HEK293 (cell line): ENCODE results near the gene OST4.

Experiments
- CTCF ChIA-PET: fragments of 350-600 bp; formaldehyde crosslinking; extraction: SDS; loops from one replicate; lab custom pipeline; 2021; ENCODE audit warnings: antibody characterized with exemption; lab: Yijun Ruan, JAX
- POLR2A ChIA-PET: fragments of 300-600 bp; formaldehyde crosslinking; extraction: SDS; loops from one replicate; lab custom pipeline; 2020; ENCODE audit warnings: antibody characterized with exemption, inconsistent platforms; lab: Yijun Ruan, JAX
- H3K27ac ChIP-seq: fragments of 200-500 bp; sonication (Bioruptor generic); 2 replicates; pipeline ENCODE4 v1.5.1; 2014; ENCODE audit warnings: low read depth, low read length, control low read depth, inconsistent platforms; ENCODE audit errors: extremely low read depth
- H3K36me3 ChIP-seq, 2 experiments: fragments of 200-500 bp in 1 of 2; sonication (Bioruptor generic) in 1 of 2; 1 replicate in 1 of 2; 2 replicates in 1 of 2; pipeline ENCODE4 v1.5.1; 2014 to 2017; ENCODE audit warnings: inconsistent platforms in 2 of 2, low read length in 2 of 2; ENCODE audit not compliant: control insufficient read depth in 2 of 2, insufficient read depth in 1 of 2
- H3K4me1 ChIP-seq: fragments of 200-500 bp; sonication (Bioruptor generic); 2 replicates; pipeline ENCODE4 v1.5.1; 2014; ENCODE audit warnings: mild to moderate bottlenecking, low read length, inconsistent platforms; ENCODE audit not compliant: control insufficient read depth, insufficient read depth
- H3K4me3 ChIP-seq: 2 replicates; pipeline ENCODE4 v1.5.1; 2011; ENCODE audit warnings: low read depth, mild to moderate bottlenecking, control low read depth, low read length, moderate library complexity
- H3K9me3 ChIP-seq: fragments of 200-500 bp; sonication (Bioruptor generic); 2 replicates; pipeline ENCODE4 v1.5.1; 2014; ENCODE audit warnings: low read depth, low read length, inconsistent platforms; ENCODE audit not compliant: control insufficient read depth, insufficient read depth
- FEZF1 ChIP-seq: fragments of 450-650 bp; formaldehyde crosslinking; IDR thresholded peaks from 2 replicates; pipeline ENCODE4 v1.5.1; 2016; ENCODE audit warnings: missing biosample characterization, missing genetic modification characterization
- HOXC10 ChIP-seq: sonication (generic); formaldehyde crosslinking; IDR thresholded peaks from 2 replicates; pipeline ENCODE4 v1.8.1; 2023; ENCODE audit warnings: mild to moderate bottlenecking, missing genetic modification reagents
- KLF10 ChIP-seq: fragments of 450-650 bp; IDR thresholded peaks from 2 replicates; pipeline ENCODE4 v1.5.1; 2018; ENCODE audit warnings: missing biosample characterization, mild to moderate bottlenecking, missing genetic modification characterization
- SCRT1 ChIP-seq: fragments of 450-650 bp; formaldehyde crosslinking; IDR thresholded peaks from 2 replicates; pipeline ENCODE4 v1.5.1; 2016; ENCODE audit warnings: missing biosample characterization, missing genetic modification characterization, borderline replicate concordance
- SCRT2 ChIP-seq: fragments of 450-650 bp; formaldehyde crosslinking; IDR thresholded peaks from 2 replicates; pipeline ENCODE4 v1.5.1; 2016; ENCODE audit warnings: missing biosample characterization, missing genetic modification characterization
- ZNF146 ChIP-seq: fragments of 450-650 bp; formaldehyde crosslinking; IDR thresholded peaks from 2 replicates; pipeline ENCODE4 v1.5.1; 2016; ENCODE audit warnings: missing biosample characterization, missing genetic modification characterization
- ZNF248 ChIP-seq: fragments of 450-650 bp; formaldehyde crosslinking; IDR thresholded peaks from 2 replicates; pipeline ENCODE4 v1.5.1; 2017; ENCODE audit warnings: missing biosample characterization, missing genetic modification characterization
- ZNF354C ChIP-seq: fragments of 450-650 bp; formaldehyde crosslinking; IDR thresholded peaks from 2 replicates; pipeline ENCODE4 v1.5.1; 2016; ENCODE audit warnings: missing biosample characterization, missing genetic modification characterization, low read depth, borderline replicate concordance
- ZNF37A ChIP-seq: fragments of 450-650 bp; IDR thresholded peaks from 2 replicates; pipeline ENCODE4 v1.5.1; 2018; ENCODE audit warnings: missing biosample characterization, missing genetic modification characterization
- ZNF391 ChIP-seq: fragments of 450-650 bp; formaldehyde crosslinking; IDR thresholded peaks from 2 replicates; pipeline ENCODE4 v1.5.1; 2016; ENCODE audit warnings: low read depth, missing biosample characterization, missing genetic modification characterization, borderline replicate concordance
- ZNF544 ChIP-seq: fragments of 450-650 bp; formaldehyde crosslinking; IDR thresholded peaks from 2 replicates; pipeline ENCODE4 v1.5.0; 2017; ENCODE audit warnings: missing biosample characterization, missing genetic modification characterization
- ZNF626 ChIP-seq: fragments of 450-650 bp; sonication (Bioruptor Pico); formaldehyde crosslinking; IDR thresholded peaks from 2 replicates; pipeline ENCODE4 v1.5.1; 2018; ENCODE audit warnings: missing biosample characterization, missing genetic modification characterization, inconsistent platforms
- ZNF791 ChIP-seq: fragments of 450-650 bp; formaldehyde crosslinking; IDR thresholded peaks from 2 replicates; pipeline ENCODE4 v1.5.1; 2016; ENCODE audit warnings: missing biosample characterization, missing genetic modification characterization
- ZSCAN16 ChIP-seq: fragments of 450-650 bp; formaldehyde crosslinking; IDR thresholded peaks from 2 replicates; pipeline ENCODE4 v1.5.1; 2016; ENCODE audit warnings: missing biosample characterization, missing genetic modification characterization
- ZXDB ChIP-seq: fragments of 450-650 bp; formaldehyde crosslinking; IDR thresholded peaks from 2 replicates; pipeline ENCODE4 v1.5.1; 2016; ENCODE audit warnings: missing biosample characterization, missing genetic modification characterization
- TF ChIP-seq, protein P1 (sequence below): fragments of 450-650 bp; formaldehyde crosslinking; IDR thresholded peaks from 2 replicates; pipeline ENCODE4 v1.5.1; 2016; ENCODE audit warnings: missing biosample characterization, missing genetic modification characterization
- TF ChIP-seq, protein P2 (sequence below): fragments of 450-650 bp; formaldehyde crosslinking; conservative IDR thresholded peaks from 2 replicates; pipeline ENCODE4 v1.5.1; 2016; ENCODE audit warnings: low read depth, missing biosample characterization, missing genetic modification characterization
- TF ChIP-seq, protein P3 (sequence below): fragments of 450-650 bp; formaldehyde crosslinking; IDR thresholded peaks from 2 replicates; pipeline ENCODE4 v1.5.1; 2017; ENCODE audit warnings: missing biosample characterization, mild to moderate bottlenecking, missing genetic modification characterization, moderate library complexity
- TF ChIP-seq, protein P4 (sequence below): IDR thresholded peaks from 2 replicates; pipeline ENCODE4 v1.6.1; 2011; ENCODE audit warnings: mild to moderate bottlenecking, low read depth, low read length, borderline replicate concordance
- TF ChIP-seq, protein P5 (sequence below): fragments of 450-650 bp; formaldehyde crosslinking; IDR thresholded peaks from 2 replicates; pipeline ENCODE4 v1.5.1; 2016; ENCODE audit warnings: missing biosample characterization, missing genetic modification characterization

OST4 gene

DNA sequence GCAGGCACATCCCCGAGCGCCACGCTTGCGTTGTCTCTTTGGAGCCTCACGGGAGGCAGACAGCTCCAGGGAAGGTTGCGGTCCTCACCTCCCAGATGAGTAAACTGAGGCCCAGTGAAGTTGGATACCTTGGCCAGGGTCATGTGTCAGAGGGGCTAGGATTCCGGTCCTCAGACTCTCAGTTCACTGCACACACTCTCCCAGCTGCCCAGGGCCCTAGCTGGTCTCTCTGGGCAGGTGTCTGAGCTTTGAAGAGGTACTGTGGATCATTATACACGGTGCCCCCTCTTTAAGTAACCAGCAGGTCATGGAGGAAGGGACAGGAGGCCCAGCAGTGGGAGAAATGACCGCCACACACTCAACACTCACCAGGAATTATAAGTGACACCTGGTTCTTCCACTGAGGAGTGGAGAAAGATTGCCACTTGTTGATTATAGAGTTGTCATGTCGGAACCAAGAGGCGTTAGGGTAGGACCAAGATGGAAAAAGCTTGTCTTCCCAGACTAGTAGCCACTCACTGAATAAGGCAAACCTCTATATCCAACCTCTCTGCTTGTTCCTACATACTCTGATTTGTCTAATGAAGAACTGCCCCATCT lies 38.1 kb downstream of the OST4 start:
- TF ChIP-seq SCRT2 (tag by site-specific recombination) (peak; percentile 95), SCRT1 (tag by site-specific recombination) (peak; percentile 81), ZNF791 (tag by site-specific recombination) (no peak)
- POLR2A ChIA-PET = interaction anchor here (0.5 to 4.4 kb wide), 7 partner anchors 10 to 1701 kb away, joined by 3 to 35 read pairs (median 6); partner anchors contain the start of genes AGBL5 and OST4
- H3K4me1 ChIP-seq = 0 out of 2 replicates have a peak, but pooled peaks cover 5% of the 10 kb centered on the region
- peaks cover 10 to 65% of the 10 kb centered on the region in 2 experiments for H3K36me3 ChIP-seq
- peak overlapping the region; percentile 86 for H3K4me3 ChIP-seq
- H3K9me3 ChIP-seq = no peaks in the 10 kb centered on the region
- H3K27ac ChIP-seq = peak overlapping the region; percentile 66; the same call in 1 of the 2 replicates
- CTCF ChIA-PET = interaction anchor here (1.0 to 2.0 kb wide), 4 partner anchors 17 to 269 kb away, joined by 3 to 7 read pairs (median 4); no protein-coding TSS in a partner anchor

DNA sequence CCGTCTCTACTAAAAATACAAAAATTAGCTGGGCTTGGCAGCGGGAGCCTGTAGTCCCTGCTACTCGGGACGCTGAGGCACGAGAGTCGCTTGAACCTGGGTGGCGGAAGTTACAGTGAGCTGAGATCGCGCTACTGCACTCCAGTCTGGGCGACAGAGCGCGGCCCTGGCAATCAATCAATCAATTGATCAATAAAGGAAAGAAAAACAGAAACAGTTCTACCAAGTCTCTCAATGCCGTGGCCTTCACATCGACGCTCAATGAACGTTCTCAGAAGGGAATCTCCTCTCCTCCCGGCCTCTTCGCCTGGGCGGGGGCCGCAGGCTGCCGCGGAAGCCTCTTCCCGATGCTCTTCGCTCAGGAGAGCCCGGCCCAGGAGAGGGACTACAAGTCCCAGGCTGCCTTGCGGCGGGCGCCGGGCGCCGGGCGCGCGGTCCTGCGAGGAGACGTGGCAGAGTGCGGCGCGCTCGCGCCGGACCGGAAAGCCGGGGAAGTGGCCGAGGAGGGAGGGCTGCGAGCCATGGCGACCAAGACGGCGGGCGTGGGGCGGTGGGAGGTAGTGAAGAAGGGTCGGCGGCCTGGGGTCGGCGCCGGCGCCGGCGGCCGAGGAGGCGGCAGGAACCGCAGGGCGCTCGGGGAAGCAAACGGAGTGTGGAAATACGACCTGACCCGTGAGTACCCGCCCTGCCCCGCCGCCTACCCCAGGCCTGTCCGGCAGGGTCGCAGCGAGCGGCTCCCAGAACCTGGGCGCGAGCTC lies 38.8 kb downstream of the OST4 start, which contains the start of gene TMEM214:
Gene TMEM214, plus strand, starts transcription at position 471 of the 758 bp plus-strand sequence. Its CDS starts 51 bp downstream, at position 522.
- peaks cover 10 to 65% of the 10 kb centered on the region in 2 experiments for H3K36me3 ChIP-seq
- H3K9me3 ChIP-seq = no peaks in the 10 kb centered on the region
- CTCF ChIA-PET = interaction anchor here (0.7 to 2.0 kb wide), 4 partner anchors 16 to 187 kb away, joined by 3 to 6 read pairs (median 3); no protein-coding TSS in a partner anchor
- POLR2A ChIA-PET = interaction anchor here (0.6 to 4.4 kb wide), 8 partner anchors 11 to 271 kb away, joined by 3 to 35 read pairs (median 4); partner anchors contain the start of genes AGBL5 and OST4
- H3K27ac ChIP-seq = peak within 1 kb of the TSS; percentile 66
- peak within 1 kb of the TSS; percentile 86 for H3K4me3 ChIP-seq
- H3K4me1 ChIP-seq = 0 out of 2 replicates have a peak, but pooled peaks cover 5% of the 10 kb centered on the region
- TF ChIP-seq HOXC10 = no peak
- TF ChIP-seq, protein P1, sequence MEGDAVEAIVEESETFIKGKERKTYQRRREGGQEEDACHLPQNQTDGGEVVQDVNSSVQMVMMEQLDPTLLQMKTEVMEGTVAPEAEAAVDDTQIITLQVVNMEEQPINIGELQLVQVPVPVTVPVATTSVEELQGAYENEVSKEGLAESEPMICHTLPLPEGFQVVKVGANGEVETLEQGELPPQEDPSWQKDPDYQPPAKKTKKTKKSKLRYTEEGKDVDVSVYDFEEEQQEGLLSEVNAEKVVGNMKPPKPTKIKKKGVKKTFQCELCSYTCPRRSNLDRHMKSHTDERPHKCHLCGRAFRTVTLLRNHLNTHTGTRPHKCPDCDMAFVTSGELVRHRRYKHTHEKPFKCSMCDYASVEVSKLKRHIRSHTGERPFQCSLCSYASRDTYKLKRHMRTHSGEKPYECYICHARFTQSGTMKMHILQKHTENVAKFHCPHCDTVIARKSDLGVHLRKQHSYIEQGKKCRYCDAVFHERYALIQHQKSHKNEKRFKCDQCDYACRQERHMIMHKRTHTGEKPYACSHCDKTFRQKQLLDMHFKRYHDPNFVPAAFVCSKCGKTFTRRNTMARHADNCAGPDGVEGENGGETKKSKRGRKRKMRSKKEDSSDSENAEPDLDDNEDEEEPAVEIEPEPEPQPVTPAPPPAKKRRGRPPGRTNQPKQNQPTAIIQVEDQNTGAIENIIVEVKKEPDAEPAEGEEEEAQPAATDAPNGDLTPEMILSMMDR = 0 out of 2 replicates have a peak, but pooled peaks have one; percentile 29
- no peak for TF ChIP-seq ZNF37A (tag by site-specific recombination)
- TF ChIP-seq ZSCAN16 (tag by site-specific recombination) = no peak
- no peak for TF ChIP-seq ZNF354C (tag by site-specific recombination)
- TF ChIP-seq KLF10 (tag by site-specific recombination) = no peak
- TF ChIP-seq, protein P2, sequence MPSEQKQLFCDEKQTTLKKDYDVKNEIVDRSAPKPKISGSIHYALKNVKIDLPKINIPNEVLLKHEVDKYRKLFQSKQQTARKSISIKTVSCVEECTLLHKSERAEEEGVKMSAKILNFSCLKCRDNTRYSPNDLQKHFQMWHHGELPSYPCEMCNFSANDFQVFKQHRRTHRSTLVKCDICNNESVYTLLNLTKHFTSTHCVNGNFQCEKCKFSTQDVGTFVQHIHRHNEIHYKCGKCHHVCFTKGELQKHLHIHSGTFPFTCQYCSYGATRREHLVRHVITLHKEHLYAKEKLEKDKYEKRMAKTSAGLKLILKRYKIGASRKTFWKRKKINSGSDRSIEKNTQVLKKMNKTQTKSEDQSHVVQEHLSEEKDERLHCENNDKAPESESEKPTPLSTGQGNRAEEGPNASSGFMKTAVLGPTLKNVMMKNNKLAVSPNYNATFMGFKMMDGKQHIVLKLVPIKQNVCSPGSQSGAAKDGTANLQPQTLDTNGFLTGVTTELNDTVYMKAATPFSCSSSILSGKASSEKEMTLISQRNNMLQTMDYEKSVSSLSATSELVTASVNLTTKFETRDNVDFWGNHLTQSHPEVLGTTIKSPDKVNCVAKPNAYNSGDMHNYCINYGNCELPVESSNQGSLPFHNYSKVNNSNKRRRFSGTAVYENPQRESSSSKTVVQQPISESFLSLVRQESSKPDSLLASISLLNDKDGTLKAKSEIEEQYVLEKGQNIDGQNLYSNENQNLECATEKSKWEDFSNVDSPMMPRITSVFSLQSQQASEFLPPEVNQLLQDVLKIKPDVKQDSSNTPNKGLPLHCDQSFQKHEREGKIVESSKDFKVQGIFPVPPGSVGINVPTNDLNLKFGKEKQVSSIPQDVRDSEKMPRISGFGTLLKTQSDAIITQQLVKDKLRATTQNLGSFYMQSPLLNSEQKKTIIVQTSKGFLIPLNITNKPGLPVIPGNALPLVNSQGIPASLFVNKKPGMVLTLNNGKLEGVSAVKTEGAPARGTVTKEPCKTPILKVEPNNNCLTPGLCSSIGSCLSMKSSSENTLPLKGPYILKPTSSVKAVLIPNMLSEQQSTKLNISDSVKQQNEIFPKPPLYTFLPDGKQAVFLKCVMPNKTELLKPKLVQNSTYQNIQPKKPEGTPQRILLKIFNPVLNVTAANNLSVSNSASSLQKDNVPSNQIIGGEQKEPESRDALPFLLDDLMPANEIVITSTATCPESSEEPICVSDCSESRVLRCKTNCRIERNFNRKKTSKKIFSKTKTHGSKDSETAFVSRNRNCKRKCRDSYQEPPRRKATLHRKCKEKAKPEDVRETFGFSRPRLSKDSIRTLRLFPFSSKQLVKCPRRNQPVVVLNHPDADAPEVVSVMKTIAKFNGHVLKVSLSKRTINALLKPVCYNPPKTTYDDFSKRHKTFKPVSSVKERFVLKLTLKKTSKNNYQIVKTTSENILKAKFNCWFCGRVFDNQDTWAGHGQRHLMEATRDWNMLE (tag by site-specific recombination) = no peak
- no peak for TF ChIP-seq ZNF146 (tag by site-specific recombination)
- TF ChIP-seq ZNF391 (tag by site-specific recombination) = 0 out of 2 replicates have a peak, but pooled peaks have one; percentile 6
- TF ChIP-seq, protein P3, sequence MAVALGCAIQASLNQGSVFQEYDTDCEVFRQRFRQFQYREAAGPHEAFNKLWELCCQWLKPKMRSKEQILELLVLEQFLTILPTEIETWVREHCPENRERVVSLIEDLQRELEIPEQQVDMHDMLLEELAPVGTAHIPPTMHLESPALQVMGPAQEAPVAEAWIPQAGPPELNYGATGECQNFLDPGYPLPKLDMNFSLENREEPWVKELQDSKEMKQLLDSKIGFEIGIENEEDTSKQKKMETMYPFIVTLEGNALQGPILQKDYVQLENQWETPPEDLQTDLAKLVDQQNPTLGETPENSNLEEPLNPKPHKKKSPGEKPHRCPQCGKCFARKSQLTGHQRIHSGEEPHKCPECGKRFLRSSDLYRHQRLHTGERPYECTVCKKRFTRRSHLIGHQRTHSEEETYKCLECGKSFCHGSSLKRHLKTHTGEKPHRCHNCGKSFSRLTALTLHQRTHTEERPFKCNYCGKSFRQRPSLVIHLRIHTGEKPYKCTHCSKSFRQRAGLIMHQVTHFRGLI (tag by site-specific recombination) = no peak
- TF ChIP-seq, protein P4, sequence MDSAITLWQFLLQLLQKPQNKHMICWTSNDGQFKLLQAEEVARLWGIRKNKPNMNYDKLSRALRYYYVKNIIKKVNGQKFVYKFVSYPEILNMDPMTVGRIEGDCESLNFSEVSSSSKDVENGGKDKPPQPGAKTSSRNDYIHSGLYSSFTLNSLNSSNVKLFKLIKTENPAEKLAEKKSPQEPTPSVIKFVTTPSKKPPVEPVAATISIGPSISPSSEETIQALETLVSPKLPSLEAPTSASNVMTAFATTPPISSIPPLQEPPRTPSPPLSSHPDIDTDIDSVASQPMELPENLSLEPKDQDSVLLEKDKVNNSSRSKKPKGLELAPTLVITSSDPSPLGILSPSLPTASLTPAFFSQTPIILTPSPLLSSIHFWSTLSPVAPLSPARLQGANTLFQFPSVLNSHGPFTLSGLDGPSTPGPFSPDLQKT = no peak
- TF ChIP-seq, protein P5, sequence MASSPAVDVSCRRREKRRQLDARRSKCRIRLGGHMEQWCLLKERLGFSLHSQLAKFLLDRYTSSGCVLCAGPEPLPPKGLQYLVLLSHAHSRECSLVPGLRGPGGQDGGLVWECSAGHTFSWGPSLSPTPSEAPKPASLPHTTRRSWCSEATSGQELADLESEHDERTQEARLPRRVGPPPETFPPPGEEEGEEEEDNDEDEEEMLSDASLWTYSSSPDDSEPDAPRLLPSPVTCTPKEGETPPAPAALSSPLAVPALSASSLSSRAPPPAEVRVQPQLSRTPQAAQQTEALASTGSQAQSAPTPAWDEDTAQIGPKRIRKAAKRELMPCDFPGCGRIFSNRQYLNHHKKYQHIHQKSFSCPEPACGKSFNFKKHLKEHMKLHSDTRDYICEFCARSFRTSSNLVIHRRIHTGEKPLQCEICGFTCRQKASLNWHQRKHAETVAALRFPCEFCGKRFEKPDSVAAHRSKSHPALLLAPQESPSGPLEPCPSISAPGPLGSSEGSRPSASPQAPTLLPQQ = no peak
- TF ChIP-seq SCRT2 (tag by site-specific recombination) = no peak
- TF ChIP-seq ZXDB (tag by site-specific recombination) = 0 out of 2 replicates have a peak, but pooled peaks have one; percentile 28
- no peak for TF ChIP-seq ZNF544 (tag by site-specific recombination)
- no peak for TF ChIP-seq FEZF1
- TF ChIP-seq ZNF626 (tag by site-specific recombination) = no peak
- no peak for TF ChIP-seq ZNF248
